ENCODE data around the gene PALM3. TPM values are rescaled to one million over a fixed set of nuclear protein-coding genes. Genes with fewer than 3 reads are reported as not detected.

The PALM3 gene
- total RNA-seq, 1 donor: not detected

DNA sequence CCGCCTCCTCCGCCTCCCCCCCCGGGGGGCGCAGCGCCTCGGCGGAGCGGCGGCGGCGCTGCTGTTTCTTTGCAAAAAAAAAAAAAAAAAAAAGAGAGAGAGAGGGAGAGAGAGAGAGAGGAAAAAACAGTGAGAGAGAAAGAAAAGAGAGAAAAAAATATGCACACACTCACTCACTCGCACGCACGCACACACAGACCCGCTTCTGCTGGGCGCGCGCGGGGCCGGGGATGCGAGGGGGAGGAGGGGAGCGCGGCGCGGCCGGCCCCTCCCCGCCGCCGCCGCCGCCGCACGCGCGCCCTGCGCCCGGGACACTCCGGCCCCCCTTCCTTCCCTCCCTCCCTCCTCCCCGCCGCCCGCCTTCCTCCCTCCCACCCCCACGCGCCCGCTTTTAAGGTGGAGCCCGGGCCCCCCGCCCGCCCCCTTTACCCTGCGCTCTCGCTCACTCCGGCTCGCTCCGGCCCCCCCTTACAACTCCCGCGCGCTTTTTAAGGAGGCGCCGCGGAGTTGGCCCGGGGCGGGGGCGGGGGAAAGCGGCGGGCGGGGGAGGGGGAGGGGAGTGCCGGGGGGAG lies 28.7 kb upstream of the PALM3 start, which contains the start of gene SAMD1:
SAMD1 (minus strand) TSS at position 243 of the 572 bp plus-strand sequence.
- DNase-seq (ENCODE audit: low read depth in 2 of 3, low spot score in 2 of 3): peak in 2 of 3 donors; percentile 93 to 96

DNA sequence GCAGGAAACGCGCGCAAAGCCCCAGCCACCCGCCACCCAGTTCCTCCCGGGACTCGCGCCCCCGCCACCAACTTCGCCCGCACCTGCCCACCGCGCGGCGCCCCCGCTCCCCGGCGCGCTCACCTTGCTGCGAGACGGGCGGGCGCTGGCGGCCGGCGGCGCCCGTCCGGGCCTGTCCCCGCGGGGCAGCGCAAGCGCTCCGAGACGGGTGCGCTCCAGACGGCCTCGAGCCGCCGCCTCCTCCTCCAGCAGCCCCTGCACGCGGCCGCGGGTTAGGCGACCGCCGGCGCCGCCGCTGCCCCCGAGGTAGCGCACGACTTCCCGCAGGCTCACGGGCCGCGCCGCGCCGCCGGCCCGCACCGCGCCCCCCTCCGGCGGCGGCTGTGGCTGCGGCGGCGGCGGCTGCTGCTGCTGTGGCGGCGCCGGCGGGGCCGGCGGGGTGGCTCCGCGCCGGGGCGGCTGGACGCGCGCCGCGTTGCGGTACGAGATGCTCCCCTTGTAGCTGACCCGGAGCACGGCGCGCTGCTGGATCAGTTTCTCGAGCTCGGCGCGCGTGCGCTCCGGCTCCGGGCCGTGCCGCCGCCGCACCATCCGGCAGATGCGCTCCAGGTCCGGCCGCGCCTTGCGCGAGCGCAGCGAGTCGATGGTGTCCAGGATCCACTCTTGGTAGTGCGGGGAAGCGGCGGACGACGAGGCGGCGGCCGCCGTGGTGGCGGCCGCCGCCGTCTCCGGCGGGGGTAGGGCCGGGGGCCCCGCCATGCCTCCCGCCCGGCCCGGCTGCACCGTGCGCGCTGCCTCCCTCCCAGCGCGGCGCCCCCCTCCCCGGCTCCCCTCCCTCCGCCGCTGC lies 28.0 kb upstream of the PALM3 start:
- peak in 2 of 3 donors; percentile 49 to 54 for DNase-seq (ENCODE audit: low read depth in 2 of 3, low spot score in 2 of 3)

DNA sequence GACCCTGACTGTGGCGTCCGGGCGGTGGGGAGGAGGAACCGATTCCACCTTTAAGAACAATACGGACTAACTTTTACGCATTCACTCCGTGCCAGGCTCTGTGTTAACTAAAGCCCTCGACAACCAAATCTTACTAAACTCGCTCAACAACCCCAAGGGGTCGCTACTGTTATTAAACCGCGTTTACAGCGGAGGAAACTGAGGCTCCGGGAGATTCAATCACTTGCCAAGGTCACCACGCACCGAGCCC lies 27.5 kb upstream of the PALM3 start:
- DNase-seq (ENCODE audit: low read depth in 2 of 3, low spot score in 2 of 3): peak in 1 of 3 donors; percentile 25

DNA sequence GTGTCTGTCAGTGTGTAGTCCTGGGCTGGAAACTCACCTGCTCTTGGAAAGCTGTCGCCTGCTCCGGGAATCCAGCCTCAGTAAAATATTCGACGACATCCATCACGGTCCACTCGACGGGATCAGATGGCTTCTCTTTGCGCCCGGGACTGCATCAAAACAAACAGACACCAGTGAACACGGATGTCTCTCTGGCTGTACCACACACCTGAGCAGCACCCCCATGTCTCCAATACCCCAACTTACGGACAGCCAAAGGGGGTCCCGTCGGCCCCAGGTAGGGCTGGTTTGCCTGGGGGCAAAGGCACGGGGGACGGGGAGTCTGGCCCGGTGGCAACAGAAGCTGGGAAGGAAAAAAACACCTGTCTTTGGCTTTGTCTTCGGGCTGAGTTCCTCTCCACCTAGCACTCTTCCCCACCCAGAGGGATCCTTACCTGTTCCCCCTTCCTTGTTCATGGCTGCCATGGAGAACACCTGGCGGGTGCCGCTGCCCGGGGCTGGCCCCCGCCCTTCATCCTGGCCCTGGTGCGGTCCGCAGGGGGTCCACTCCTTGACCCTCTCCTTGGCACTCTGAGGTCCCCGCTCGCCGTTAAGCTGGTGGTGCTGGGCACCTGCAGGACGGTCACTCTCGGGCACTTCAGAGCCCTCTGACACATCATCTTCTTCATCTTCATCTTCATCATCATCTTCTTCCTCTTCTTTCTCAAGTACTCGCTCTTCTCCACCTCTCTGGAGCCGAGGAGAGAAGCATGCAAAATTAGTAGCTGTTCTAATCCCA lies 26.9 kb upstream of the PALM3 start:
- no peak for DNase-seq (ENCODE audit: low read depth in 2 of 3, low spot score in 2 of 3)

DNA sequence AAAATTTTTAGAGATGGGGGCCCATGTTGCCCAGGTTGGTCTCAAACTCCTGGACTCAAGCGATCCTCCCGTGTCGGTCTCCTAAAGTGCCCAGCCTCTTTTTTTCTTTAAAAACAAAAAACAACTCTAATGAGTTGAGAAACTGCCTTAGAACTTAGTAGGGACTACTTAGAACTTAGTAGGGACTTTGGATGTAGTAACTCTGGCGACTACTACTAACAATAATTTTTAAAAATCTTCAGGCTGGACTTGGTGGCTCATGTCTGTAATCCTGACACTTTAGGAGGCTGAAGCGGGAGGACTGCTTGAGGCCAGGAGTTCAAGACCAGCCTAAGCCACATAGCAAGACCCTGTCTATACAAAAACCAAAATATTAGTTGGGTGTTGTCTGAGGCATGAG lies 24.2 kb upstream of the PALM3 start:
- DNase-seq (ENCODE audit: low read depth in 2 of 3, low spot score in 2 of 3): no peak

DNA sequence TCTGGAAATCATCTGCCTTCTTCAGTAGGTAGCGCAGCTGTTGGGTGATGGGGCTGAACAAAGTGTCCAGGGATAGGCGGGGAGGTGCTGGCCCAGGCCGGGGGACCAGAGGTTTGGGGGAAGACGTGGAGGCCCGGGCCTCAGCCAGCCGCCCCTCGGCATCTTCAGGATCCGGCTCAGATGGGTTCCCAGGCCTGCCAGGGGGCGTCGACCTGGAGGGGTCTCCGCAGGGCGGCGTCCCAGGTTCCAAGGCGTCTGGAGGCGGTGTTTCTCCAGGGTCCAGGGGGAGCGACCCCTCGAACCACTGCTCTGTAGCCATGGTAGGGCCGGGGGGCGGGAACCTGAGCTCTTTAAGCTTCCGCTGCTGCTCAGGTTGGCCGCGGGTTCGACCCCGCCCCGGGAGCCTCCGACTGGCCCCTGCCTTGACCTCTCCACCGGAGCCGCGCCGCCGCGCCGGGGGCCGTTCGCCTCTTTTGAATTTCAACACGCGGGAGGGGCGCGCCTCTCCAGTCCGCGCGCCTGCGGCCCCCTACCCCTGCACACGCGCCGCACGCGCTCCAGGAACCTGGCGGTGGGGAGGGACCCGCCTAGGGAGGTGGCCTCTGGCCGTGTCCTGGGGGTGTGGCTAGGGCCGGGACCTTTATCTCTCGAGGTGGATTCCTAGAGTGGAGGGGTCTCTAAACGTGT lies 23.6 kb upstream of the PALM3 start, which contains the start of gene C19orf67:
C19orf67 (minus strand) TSS at position 475 of the 687 bp plus-strand sequence; CDS start at position 319, 156 bp downstream.
- DNase-seq (ENCODE audit: low read depth in 2 of 3, low spot score in 2 of 3): no peak

DNA sequence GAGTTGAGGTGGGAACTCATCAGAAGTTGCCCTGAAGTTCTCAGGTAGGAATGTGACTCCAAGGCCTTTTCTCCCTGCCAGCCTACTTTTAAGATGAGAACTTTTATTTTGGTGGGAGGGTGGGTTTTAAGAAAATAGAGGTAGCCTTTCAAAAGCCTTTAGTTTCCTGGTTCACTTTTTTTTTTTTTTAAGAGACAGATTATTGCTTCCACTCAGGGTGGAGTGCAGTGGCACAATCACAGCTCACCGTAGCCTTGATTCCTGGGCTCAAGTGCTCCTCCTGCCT lies 20.7 kb upstream of the PALM3 start:
- DNase-seq (ENCODE audit: low read depth in 2 of 3, low spot score in 2 of 3): no peak

DNA sequence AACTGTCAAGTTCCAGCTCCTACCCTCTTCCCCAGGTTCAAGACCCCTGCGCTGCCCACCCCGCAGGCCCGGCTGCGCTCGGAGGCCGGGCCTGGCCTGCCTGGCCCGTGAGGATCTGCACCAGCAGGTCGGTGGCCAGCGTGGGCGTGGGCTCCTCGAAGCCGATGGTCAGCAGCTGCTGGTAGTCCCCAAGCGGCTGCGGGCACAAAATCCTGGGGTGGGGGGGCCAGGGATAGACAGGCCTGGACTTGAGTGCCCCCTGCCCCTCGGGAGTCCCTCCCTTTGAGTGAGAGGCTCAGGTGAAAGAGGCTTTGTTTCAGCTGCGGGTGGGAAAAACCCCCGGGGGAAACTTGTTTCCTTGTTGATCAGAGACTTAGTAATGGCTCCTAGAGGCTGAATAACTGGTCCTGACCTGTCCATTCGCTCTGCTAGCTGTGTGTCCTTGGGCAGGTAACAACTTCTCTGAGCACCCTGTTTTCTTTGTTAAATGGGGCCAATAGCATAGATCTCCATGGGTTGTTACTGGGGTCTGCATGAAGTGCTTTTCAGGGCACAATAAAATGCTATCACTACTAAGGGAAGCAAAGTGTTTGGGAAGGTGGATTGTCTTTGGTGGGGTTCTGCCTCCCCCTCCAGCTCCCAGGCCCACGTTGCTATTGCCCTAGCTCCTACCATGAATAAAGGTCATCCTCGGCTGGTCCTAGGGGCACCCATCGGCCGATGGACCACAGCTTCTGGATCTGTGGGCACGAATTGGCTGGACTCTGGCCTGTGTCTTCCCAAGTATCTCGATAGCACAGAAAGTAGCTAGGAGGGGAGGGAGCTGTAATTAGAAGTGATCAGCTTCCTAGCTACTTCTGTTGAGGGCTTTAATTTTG lies 20.2 kb upstream of the PALM3 start:
- peak in 1 of 3 donors; percentile 20 for DNase-seq (ENCODE audit: low read depth in 2 of 3, low spot score in 2 of 3)

DNA sequence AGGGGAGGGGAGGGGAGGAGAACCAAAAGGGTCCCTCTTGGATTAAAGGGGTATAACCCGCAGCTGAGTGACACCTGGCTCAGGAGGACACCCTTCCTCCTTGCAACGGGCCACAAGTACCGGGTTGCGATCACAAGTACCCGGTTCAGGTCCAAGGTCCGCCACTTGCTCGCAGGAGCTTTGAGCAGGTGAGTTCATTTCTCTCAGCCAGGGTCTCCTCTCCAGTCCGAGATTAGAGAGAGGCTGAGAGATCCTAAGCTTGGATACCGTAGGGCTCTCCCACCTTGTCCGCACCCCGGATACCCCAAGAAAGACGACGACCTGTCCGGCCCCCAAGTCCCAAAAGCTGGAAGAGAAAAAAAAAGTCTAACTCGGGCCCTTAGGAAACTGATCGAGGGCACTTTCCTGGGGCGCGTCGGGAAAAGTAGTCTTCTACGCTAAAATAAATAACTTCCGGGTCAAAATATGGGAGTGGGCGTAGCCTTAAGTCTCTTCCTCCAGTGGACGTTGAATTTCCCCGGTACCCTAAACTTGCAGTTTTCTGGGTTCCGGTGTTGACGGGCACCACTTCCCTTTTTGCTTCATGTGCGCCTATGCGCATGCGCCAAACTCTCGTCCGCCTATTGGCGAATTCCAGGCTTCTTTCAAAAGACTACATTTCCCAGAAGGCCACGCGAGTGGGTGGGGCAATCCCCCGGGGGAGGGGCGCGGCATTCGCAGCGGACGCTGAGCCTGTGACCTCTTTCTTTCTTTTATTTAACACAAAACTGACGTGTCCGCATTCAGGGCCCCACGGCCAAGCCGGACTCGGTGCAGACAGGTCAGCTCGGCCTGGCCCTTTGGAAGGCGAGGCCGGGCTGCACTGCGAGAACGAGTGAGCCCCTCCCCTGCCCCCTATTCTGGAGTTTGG lies 19.3 kb upstream of the PALM3 start:
- peak; percentile 98 to 99 (median 99) for DNase-seq (ENCODE audit: low read depth in 2 of 3, low spot score in 2 of 3)

DNA sequence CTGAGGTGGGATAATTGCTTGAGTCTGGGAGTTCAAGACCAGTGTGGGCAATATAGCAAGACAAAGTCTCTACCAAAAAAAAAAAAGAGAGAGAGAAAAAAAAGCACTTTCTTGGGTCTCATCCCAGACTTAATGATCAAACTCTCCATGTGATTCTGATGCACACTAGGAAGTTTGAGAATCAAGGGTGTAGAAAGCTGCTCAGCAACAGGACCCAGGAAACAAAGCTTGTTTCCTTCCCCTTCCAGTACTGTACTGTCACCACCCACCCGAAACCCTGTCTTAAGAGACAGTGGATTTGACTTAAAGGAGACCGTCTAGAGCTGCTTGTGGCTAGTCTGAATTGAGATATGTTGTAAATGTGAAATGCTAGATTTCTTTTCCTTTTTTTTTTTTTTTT lies 16.5 kb upstream of the PALM3 start:
- no peak for DNase-seq (ENCODE audit: low read depth in 2 of 3, low spot score in 2 of 3)

DNA sequence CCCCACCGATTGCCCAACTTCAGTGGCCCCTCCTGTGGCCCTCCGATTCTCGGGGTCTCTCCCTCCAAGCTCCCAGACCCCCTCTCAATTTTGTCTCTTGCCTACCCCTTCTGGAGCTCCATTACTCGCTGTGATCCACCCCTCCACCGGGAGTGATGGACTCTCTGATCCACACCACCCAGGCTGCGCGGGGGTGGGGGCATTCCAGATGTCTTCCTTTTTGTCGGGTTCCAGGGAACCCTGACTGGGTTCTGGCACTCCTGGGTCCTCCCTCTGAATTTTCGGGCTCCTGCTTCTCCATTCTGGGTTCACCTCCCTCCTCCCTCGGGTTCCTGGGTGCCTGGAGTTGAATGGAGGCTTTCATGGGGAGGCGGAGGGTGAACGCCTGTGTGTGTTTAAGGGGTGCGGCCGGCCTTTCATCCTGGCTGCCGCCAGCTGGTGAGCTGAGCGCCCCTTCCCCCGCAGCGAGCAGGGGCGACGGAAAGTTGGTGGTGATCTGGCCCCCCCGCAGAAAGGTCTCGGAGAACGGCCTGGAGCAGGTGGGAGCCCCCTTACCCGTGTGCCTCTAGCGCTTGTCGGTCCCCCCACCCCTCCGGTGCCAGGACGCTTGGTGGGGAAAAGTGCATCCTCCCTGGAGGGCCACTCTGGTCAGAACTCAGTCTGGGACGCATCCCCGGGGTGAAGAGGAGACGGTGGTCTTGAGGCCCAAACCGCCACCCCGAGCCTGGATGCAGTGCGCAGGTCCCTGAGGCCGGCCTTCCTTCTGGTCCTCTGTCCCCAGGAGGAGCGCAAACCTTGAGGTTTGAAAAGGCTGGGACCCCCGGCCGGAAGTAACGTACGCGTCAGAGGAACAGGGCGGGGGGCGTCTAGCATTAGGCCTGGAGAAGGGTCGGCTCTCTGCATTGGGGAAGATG lies 12.3 kb upstream of the PALM3 start:
- no peak for DNase-seq (ENCODE audit: low read depth in 2 of 3, low spot score in 2 of 3)

DNA sequence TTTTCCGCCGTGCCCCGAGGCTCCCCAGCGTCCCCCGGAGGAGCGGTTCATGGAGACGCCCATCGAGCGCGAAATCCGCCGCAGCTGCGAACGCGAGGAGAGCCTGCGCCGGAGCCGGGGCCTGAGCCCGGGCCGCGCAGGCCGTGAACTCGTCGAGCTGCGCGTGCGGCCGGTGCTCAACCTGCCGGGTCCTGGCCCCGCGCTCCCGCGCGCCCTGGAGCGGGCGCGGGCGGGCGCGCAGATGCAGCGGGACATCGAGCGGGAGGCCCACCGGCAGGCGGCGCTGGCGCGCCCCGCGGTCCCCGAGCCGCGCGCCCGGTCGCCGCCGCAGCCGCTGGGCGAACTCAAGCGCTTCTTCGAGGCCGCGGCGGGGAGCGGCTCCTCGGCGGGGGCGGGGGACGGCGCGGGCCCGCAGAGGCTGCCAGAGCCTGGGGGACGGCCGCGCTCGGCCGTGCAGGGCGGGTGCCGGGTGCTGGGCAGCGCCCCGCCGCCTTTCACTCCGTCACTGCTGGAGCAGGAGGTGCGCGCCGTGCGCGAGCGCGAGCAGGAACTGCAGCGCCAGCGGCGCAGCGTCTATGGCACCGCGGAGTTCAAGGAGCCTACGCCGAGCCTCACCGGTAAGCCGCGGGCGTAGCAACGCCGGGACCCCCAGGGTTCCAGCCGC lies 11.5 kb upstream of the PALM3 start:
- DNase-seq (ENCODE audit: low read depth in 2 of 3, low spot score in 2 of 3): peak; percentile 68 to 79 (median 73)

DNA sequence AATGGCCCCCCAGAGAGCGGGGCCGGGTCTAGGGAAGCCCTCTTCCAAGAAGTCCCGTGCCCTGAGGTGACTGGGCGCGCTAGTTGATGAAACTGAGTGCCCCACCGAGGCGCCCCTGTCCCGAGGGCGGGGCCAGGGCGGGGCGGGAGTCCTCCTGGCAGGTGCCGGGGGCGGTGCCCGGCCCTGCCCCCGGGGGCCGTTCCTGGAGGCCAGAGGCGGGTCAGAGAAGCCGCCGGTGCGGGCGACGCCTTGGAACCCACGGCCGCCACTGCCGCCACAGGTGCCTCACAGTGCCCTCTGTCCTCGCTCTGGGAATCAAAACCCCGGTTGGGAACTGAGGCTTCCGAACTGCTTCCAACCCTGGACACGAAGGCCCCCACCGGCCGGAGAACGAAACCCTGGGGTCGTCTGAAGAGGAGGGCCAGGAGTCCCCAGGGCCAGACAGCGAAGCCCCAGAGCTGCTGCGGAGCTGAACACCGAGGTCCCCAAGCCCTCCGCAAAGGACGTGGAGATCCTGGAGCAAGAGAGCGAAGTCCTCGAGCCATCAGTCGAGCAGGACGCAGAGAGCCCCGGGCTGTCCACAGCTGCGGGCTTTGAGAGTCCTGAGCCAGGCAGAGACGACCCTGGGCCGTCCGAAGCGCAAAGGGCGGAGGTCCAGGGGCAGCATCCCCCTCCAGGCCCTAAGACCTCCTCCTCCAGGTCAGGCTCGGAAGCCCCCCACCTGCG lies 10.8 kb upstream of the PALM3 start, which contains the start of gene MISP3:
MISP3 (plus strand) TSS at position 252 of the 726 bp plus-strand sequence. CDS start 524 bp downstream, outside the sequence.
- peak in 1 of 3 donors; percentile 57 for DNase-seq (ENCODE audit: low read depth in 2 of 3, low spot score in 2 of 3)

DNA sequence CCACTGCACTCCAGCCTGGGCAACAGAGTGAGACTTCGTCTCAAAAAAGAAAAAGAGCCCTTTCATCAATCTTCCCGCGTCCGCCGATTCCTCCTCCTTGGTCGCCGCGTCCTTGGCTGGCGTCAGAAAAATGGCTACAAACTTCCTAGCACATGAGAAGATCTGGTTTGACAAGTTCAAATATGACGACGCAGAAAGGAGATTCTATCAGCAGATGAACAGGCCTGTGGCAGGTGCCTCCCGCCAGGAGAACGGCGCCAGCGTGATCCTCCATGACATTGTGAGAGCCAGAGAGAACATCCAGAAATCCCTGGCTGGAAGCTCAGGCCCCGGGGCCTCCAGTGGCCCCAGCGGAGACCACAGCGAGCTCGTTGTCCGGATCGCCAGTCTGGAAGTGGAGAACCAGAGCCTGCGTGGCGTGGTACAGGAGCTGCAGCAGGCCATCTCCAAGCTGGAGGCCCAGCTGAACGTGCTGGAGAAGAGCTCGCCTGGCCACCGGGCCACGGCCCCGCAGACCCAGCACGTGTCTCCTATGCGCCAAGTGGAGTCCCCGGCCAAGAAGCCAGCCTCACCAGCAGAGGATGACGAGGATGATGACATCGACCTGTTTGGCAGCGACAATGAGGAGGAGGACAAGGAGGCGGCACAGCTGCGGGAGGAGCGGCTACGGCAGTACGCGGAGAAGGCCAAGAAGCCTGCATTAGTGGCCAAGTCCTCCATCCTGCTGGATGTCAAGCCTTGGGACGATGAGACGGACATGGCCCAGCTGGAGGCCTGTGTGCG lies 8.6 kb upstream of the PALM3 start:
- no peak for DNase-seq (ENCODE audit: low read depth in 2 of 3, low spot score in 2 of 3)

DNA sequence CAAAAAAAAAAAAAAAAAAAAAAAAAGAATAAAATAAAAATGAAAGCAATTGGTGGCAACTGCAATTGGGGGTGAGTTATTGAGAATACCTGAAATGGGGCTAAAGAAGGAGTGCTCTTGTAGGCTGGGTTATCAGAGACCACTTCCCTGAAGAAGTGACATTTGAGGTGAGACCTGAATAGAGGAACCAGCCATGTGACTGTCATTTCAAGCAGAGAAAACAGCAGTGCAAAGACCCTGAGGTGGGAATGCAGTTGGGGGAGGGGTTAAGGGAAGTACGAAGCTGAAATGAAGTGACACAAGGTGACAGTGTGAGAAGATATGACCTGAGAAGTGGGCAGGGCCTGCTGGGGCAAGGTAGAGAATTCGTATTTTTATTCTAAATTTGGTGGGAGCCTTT lies 4.3 kb upstream of the PALM3 start:
- DNase-seq (ENCODE audit: low read depth in 2 of 3, low spot score in 2 of 3): peak in 1 of 3 donors; percentile 23

DNA sequence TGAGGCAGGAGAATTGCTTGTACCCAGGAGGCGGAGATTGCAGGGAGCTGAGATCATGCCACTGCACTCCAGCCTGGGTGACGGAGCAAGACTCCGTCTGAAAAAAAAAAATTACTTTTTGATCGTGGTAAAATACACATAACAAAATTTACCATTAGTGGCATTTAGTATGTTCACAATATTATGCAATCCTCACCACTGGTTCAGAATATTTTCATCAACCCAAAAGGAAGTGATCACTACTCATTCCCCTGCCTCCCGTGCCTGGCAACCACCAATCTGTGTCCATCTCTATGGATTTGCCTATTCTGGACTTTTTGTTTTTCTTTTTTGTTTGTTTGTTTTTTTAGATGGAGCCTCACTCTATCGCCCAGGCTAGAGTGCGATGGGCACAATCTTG lies 1.2 kb upstream of the PALM3 start:
- no peak for DNase-seq (ENCODE audit: low read depth in 2 of 3, low spot score in 2 of 3)
